Ishikawa (cell line): ENCODE data around the gene PDCL2.
A peak's percentile ranks its signal among the peaks of the same experiment; 100 is the strongest.

Experiments used
- CEBPB ChIP-seq: IDR thresholded peaks from 2 replicates; pipeline ENCODE4 v1.6.1; 2012
- CREB1 ChIP-seq: IDR thresholded peaks from 2 replicates; pipeline ENCODE4 v1.6.1; 2012; ENCODE audit warnings: low read depth
- EGR1 ChIP-seq: IDR thresholded peaks from 2 replicates; pipeline ENCODE4 v1.6.1; 2012
- EP300 ChIP-seq: IDR thresholded peaks from 2 replicates; pipeline ENCODE4 v1.6.1; 2012; ENCODE audit warnings: borderline replicate concordance
- FOXM1 ChIP-seq: IDR thresholded peaks from 2 replicates; pipeline ENCODE4 v1.6.1; 2012; ENCODE audit warnings: low read depth, borderline replicate concordance
- NFIC ChIP-seq: IDR thresholded peaks from 2 replicates; pipeline ENCODE4 v1.6.1; 2012
- RAD21 ChIP-seq: IDR thresholded peaks from 2 replicates; pipeline ENCODE4 v1.6.1; 2012; ENCODE audit warnings: low read depth
- TAF1 ChIP-seq: IDR thresholded peaks from 2 replicates; pipeline ENCODE4 v1.6.1; 2012; ENCODE audit warnings: low read depth, mild to moderate bottlenecking
- TCF12 ChIP-seq: IDR thresholded peaks from 2 replicates; pipeline ENCODE4 v1.6.1; 2012; ENCODE audit warnings: low read depth
- TEAD4 ChIP-seq: IDR thresholded peaks from 2 replicates; pipeline ENCODE4 v1.6.1; 2012
- YY1 ChIP-seq: IDR thresholded peaks from 2 replicates; pipeline ENCODE4 v1.6.1; 2012; ENCODE audit warnings: low read depth
- ZBTB7A ChIP-seq: IDR thresholded peaks from 2 replicates; pipeline ENCODE4 v1.6.1; 2012; ENCODE audit warnings: low read depth
- TF ChIP-seq, protein P1 (sequence below): IDR thresholded peaks from 2 replicates; pipeline ENCODE4 v1.6.1; 2012; ENCODE audit warnings: low read depth, mild to moderate bottlenecking
- TF ChIP-seq, protein P2 (sequence below): IDR thresholded peaks from 2 replicates; pipeline ENCODE4 v1.6.1; 2012
- TF ChIP-seq, protein P3 (sequence below): IDR thresholded peaks from 2 replicates; pipeline ENCODE4 v1.6.1; 2012

PDCL2 gene

DNA sequence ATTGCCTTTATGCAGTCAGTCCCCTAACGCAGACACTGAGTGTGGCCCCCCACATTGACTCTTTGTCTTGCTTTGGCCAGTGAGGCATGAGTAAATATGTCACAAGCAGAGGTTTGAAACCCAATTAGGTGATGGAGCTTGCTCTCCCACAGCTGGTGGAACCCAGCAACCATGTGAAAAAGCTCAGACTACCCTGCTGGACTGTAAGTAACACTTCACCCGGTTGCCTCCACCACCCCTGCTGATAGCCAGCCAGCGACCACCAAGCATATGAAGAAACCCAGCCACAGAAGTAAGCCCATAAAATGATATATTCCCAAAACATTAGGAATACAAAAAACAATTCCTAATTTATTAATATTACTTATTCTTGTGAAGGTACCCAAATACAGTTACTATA is 21.6 kb upstream of the PDCL2 start:
- TF ChIP-seq RAD21, result no peak
- TF ChIP-seq NFIC, result no peak
- TF ChIP-seq FOXM1, result no peak
- TF ChIP-seq, protein P1, sequence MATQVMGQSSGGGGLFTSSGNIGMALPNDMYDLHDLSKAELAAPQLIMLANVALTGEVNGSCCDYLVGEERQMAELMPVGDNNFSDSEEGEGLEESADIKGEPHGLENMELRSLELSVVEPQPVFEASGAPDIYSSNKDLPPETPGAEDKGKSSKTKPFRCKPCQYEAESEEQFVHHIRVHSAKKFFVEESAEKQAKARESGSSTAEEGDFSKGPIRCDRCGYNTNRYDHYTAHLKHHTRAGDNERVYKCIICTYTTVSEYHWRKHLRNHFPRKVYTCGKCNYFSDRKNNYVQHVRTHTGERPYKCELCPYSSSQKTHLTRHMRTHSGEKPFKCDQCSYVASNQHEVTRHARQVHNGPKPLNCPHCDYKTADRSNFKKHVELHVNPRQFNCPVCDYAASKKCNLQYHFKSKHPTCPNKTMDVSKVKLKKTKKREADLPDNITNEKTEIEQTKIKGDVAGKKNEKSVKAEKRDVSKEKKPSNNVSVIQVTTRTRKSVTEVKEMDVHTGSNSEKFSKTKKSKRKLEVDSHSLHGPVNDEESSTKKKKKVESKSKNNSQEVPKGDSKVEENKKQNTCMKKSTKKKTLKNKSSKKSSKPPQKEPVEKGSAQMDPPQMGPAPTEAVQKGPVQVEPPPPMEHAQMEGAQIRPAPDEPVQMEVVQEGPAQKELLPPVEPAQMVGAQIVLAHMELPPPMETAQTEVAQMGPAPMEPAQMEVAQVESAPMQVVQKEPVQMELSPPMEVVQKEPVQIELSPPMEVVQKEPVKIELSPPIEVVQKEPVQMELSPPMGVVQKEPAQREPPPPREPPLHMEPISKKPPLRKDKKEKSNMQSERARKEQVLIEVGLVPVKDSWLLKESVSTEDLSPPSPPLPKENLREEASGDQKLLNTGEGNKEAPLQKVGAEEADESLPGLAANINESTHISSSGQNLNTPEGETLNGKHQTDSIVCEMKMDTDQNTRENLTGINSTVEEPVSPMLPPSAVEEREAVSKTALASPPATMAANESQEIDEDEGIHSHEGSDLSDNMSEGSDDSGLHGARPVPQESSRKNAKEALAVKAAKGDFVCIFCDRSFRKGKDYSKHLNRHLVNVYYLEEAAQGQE, result no peak
- no peak for TF ChIP-seq EGR1
- TF ChIP-seq TCF12, result no peak
- TF ChIP-seq, protein P2, sequence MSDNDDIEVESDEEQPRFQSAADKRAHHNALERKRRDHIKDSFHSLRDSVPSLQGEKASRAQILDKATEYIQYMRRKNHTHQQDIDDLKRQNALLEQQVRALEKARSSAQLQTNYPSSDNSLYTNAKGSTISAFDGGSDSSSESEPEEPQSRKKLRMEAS, result no peak
- no peak for TF ChIP-seq YY1
- TF ChIP-seq TAF1, result no peak
- TF ChIP-seq CEBPB, result no peak

DNA sequence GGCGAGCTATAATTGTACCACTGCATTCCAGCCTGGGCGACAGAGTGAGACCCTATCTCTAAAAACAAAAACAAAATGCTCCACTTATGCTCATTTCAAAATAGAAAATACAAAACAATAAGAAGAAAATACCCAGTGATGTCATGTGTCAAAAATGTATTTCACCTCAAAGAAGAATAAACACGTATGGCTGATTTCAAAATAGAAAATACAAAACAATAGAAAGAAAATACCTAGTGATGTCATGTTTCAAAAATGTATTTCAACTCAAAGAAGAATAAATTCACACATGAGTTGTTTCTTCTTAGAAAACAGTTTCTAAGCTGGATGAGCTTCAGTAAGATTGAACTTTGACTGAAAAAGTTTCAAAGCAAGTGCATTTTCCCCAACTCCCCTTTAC is 20.3 kb upstream of the PDCL2 start:
- TF ChIP-seq TEAD4 (0 out of 2 replicates have a peak, but pooled peaks have one; percentile 33), NFIC (no peak)

DNA sequence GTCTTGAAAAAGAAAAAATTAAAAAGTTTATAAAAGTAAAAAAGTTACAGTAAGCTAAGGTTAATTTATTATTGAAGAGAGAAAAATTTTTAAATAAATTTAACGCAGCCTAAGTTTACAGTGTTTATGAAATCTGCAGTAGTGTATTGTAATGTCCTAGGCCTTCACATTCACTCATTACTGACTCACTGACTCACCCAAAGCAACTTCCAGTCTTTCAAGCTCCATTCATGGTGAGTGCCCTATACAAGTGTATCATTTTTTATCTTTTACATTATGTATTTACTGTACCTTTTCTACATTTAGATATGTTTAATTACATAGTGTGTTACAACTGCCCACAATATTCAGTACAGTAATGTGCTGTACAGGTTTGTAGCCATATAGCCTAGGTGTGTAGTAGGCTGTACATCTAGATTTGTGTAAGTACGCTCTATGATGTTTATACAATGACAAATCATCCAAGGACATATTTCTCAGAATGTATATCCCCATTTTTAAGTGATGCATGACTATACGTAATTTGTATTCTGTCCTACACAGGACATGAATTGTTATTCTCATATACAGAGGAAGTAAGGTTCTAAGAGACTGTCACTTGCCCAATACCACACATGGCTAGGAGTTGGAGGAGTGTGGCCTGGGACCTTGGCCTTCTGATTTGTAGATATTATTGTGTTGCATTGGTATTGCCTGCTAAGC is 19.5 kb upstream of the PDCL2 start:
- TF ChIP-seq EGR1 (no peak), YY1 (no peak), CREB1 (no peak), TEAD4 (no peak), NFIC (no peak), ZBTB7A (no peak), EP300 (no peak), TCF12 (no peak)
- TF ChIP-seq, protein P1, result no peak
- TF ChIP-seq, protein P2, result no peak

DNA sequence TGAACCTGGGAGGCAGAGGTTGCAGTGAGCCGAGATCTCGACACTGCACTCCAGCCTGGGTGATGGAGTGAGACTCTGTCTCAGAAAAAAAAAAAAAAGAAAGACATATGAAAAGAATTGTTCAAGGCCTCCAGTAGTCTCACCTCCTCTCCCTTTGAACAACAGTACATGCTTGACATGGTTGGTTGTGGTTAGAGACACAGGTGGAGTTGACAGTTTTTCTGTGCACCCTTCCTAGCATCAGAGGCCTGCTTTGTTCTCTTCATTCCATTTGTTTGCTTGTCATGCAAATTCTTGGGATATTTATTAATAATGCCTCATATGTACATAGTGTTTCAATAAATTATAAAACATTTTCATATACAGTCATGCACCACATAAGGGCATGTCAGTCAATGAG is 18.3 kb upstream of the PDCL2 start:
- TF ChIP-seq TCF12 (no peak), EGR1 (no peak), FOXM1 (no peak), YY1 (no peak), CREB1 (no peak), TEAD4 (no peak), EP300 (no peak), CEBPB (no peak), TAF1 (no peak), RAD21 (no peak)
- TF ChIP-seq, protein P1, result no peak
- TF ChIP-seq, protein P3, sequence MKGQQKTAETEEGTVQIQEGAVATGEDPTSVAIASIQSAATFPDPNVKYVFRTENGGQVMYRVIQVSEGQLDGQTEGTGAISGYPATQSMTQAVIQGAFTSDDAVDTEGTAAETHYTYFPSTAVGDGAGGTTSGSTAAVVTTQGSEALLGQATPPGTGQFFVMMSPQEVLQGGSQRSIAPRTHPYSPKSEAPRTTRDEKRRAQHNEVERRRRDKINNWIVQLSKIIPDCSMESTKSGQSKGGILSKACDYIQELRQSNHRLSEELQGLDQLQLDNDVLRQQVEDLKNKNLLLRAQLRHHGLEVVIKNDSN, result no peak
- TF ChIP-seq, protein P2, result no peak

DNA sequence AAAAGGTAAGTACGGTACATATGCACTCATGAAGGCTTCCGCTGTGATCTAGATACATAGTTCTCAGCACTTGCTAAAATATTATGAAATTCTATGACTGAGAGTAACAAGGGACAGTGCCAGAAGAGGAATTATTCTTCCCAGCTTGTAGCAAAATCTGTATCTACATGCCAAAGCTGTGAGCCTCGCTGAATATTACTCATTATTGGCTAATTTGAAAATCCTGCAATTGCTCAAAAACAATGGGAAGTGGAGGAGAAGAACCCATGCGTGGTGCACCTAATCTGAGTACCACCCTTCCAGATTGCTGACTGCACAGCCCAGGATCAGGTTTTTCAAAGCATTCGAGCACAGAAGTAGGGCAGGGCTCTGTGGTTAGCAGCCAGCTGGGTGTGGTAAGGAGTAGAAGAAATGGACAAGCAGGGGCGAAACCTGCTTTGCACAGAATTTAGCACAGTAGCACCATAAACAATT is 17.4 kb upstream of the PDCL2 start:
- TF ChIP-seq, protein P1, result no peak
- TF ChIP-seq NFIC, result no peak; the same call in 1 of the 2 replicates
- TF ChIP-seq, protein P3, result no peak
- TF ChIP-seq TCF12, result no peak
- TF ChIP-seq EGR1, result no peak
- TF ChIP-seq FOXM1, result peak; percentile 75
- TF ChIP-seq YY1, result no peak
- peak; percentile 41; the same call in 1 of the 2 replicates for TF ChIP-seq CEBPB
- TF ChIP-seq, protein P2, result 0 out of 2 replicates have a peak, but pooled peaks have one; percentile 32
- no peak for TF ChIP-seq ZBTB7A
- no peak for TF ChIP-seq CREB1
- no peak for TF ChIP-seq RAD21
- no peak for TF ChIP-seq TAF1
- peak; percentile 47 for TF ChIP-seq EP300
- peak; percentile 52 for TF ChIP-seq TEAD4
